ENCODE data around the gene HIVEP3. TPM values are rescaled to one million over a fixed set of nuclear protein-coding genes. Genes with fewer than 3 reads are reported as not detected.

The HIVEP3 gene
- total and polyA plus RNA-seq, 2 donors (not counting 1 experiment from before 2014, with no cell fraction given) = 2.0 to 5.1 TPM

DNA sequence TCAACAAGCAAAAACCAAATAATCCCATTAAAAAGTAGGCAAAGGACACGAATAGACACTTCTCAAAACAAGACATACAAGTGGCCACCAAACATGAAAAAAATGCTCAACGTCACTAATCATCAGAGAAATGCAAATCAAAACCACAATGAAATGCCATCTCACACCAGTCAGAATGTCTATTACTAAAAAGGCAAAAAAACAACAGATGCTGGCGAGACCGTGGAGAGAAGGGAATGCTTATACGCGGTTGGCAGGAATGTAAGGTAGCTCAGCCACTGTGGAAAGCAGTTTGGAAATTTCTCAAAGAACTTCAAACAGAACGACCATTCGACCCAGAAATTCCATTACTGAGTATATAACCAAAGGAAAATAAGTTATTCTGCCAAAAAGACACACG, 289.2 kb downstream of the HIVEP3 start:
- DNase-seq = no peak
- peaks cover 45% of the 10 kb centered on the region for H3K4me1 Mint-ChIP-seq
- H3K9me3 ChIP-seq (ENCODE audit: control extremely low read depth in 1 of 3, control insufficient read depth in 2 of 3, insufficient read depth in 1 of 3, low read length in 2 of 3) = no peaks in the 10 kb centered on the region
- H4K20me1 ChIP-seq (ENCODE audit: control insufficient read depth, insufficient read depth, low read length, poor library complexity, severe bottlenecking) = no peaks in the 10 kb centered on the region
- no peak overlapping the region for H2AFZ ChIP-seq (ENCODE audit: insufficient read depth, low read depth, low read length, poor library complexity, severe bottlenecking)
- H3K79me2 ChIP-seq (ENCODE audit: control insufficient read depth, insufficient read depth, low read length) = peaks cover 87% of the 10 kb centered on the region
- no peak overlapping the region for H3K9ac ChIP-seq (ENCODE audit: low read length)
- peak overlapping the region; percentile 35 for H3K4me3 Mint-ChIP-seq
- ChIA-PET CTCF (no interaction called here), POLR2A (no interaction called here)
- no peak overlapping the region for H3K4me2 ChIP-seq (replicated peaks; ENCODE audit: low read depth, low read length, poor library complexity, severe bottlenecking)
- H3K27me3 ChIP-seq (replicated peaks in 1 of 4; ENCODE audit: control extremely low read depth in 1 of 4, control insufficient read depth in 3 of 4, insufficient read depth in 4 of 4, low read length in 3 of 4) = no peaks in the 10 kb centered on the region
- no peak overlapping the region for H3K27ac ChIP-seq (ENCODE audit: low read length in 2 of 2)
- peak overlapping the region; percentile 68 for H3K27ac Mint-ChIP-seq
- H3K9me3 Mint-ChIP-seq (ENCODE audit: insufficient read depth) = no peaks in the 10 kb centered on the region
- no peak for TF ChIP-seq EZH2 (IDR thresholded peaks at IDR 0.05; ENCODE audit: borderline replicate concordance, insufficient read depth, low read depth, low read length, poor library complexity, severe bottlenecking)
- TF ChIP-seq CTCF (IDR thresholded peaks at IDR 0.05) = no peak
- WGBS (ENCODE audit: insufficient coverage) = 51% methylated on average over 2 of the region's 9 CpGs
- ATAC-seq (ENCODE audit: low read depth) = peak; percentile 36
- peaks cover 0 to 9% of the 10 kb centered on the region in 2 experiments for H3K36me3 ChIP-seq (replicated peaks in 1 of 2; ENCODE audit: control extremely low read depth in 1 of 2, control insufficient read depth in 1 of 2, extremely low read depth in 1 of 2, insufficient read depth in 2 of 2, low read length in 1 of 2)
- intact Hi-C loops (cut with micrococcal nuclease) = no loop called here
- H3K4me3 ChIP-seq (ENCODE audit: control extremely low read depth in 1 of 5, extremely low read depth in 1 of 5, insufficient read depth in 1 of 5, low read depth in 2 of 5, low read length in 4 of 5) = no peak overlapping the region
- peaks cover 0 to 10% of the 10 kb centered on the region in 2 donors for H3K4me1 ChIP-seq (ENCODE audit: control insufficient read depth in 2 of 2, insufficient read depth in 2 of 2, low read length in 2 of 2)
- H3K27me3 Mint-ChIP-seq = no peaks in the 10 kb centered on the region

- peak overlapping the region; percentile 68 for H3K27ac Mint-ChIP-seq
- CTCF ChIA-PET = no interaction called here
Observed at GRCh38 chr1:41629141-41629540, 289.6 kb downstream of the HIVEP3 start.

More at GRCh38 chr1:41629141-41629540, 289.6 kb downstream of the HIVEP3 start:
- H3K27me3 ChIP-seq (replicated peaks in 1 of 4; ENCODE audit: control extremely low read depth in 1 of 4, control insufficient read depth in 3 of 4, insufficient read depth in 4 of 4, low read length in 3 of 4) = no peaks in the 10 kb centered on the region
- peaks cover 84% of the 10 kb centered on the region for H3K79me2 ChIP-seq (ENCODE audit: control insufficient read depth, insufficient read depth, low read length)
- Mint-ChIP-seq H3K27me3 (no peaks in the 10 kb centered on the region), H3K4me3 (peak overlapping the region; percentile 35), H3K4me1 (peaks cover 48% of the 10 kb centered on the region), H3K9me3 (ENCODE audit: insufficient read depth) (no peaks in the 10 kb centered on the region)
- H3K36me3 ChIP-seq (replicated peaks in 1 of 2; ENCODE audit: control extremely low read depth in 1 of 2, control insufficient read depth in 1 of 2, extremely low read depth in 1 of 2, insufficient read depth in 2 of 2, low read length in 1 of 2) = peaks cover 0 to 9% of the 10 kb centered on the region in 2 experiments
- intact Hi-C loops (cut with micrococcal nuclease) = no loop called here
- H3K4me1 ChIP-seq (ENCODE audit: control insufficient read depth in 2 of 2, insufficient read depth in 2 of 2, low read length in 2 of 2) = peaks cover 2 to 11% of the 10 kb centered on the region in 2 donors
- 100% methylated on average over 2 of the region's 3 CpGs for WGBS (ENCODE audit: insufficient coverage)
- no peak overlapping the region for H3K4me3 ChIP-seq (ENCODE audit: control extremely low read depth in 1 of 5, extremely low read depth in 1 of 5, insufficient read depth in 1 of 5, low read depth in 2 of 5, low read length in 4 of 5)
- ATAC-seq (ENCODE audit: low read depth) (no peak), DNase-seq (no peak)
- no peak overlapping the region for H3K9ac ChIP-seq (ENCODE audit: low read length)
- POLR2A ChIA-PET = no interaction called here
- H3K9me3 ChIP-seq (ENCODE audit: control extremely low read depth in 1 of 3, control insufficient read depth in 2 of 3, insufficient read depth in 1 of 3, low read length in 2 of 3) = no peaks in the 10 kb centered on the region
- H2AFZ ChIP-seq (ENCODE audit: insufficient read depth, low read depth, low read length, poor library complexity, severe bottlenecking) = no peak overlapping the region
- H4K20me1 ChIP-seq (ENCODE audit: control insufficient read depth, insufficient read depth, low read length, poor library complexity, severe bottlenecking) = no peaks in the 10 kb centered on the region
- no peak for TF ChIP-seq CTCF (IDR thresholded peaks at IDR 0.05)
- no peak overlapping the region for H3K4me2 ChIP-seq (replicated peaks; ENCODE audit: low read depth, low read length, poor library complexity, severe bottlenecking)
- no peak overlapping the region for H3K27ac ChIP-seq (ENCODE audit: low read length in 2 of 2)
